Measurements from ENCODE around the gene GRIK4.

- TF ChIP-seq CTCF (IDR thresholded peaks at IDR 0.05) (no peak), FOXP4 (CRISPR knock-in tag; IDR thresholded peaks at IDR 0.05) (no peak), MAX (CRISPR knock-in tag; IDR thresholded peaks at IDR 0.05) (no peak), CBFB (CRISPR knock-in tag; IDR thresholded peaks at IDR 0.05; ENCODE audit: low read depth) (no peak), SMAD3 (CRISPR knock-in tag; IDR thresholded peaks at IDR 0.05; ENCODE audit: borderline replicate concordance) (no peak), PREB (CRISPR knock-in tag; IDR thresholded peaks at IDR 0.05; ENCODE audit: borderline replicate concordance) (no peak), CREM (CRISPR knock-in tag; IDR thresholded peaks at IDR 0.05) (no peak), E2F5 (CRISPR knock-in tag; IDR thresholded peaks at IDR 0.05) (no peak)
Observed at GRCh38 chr11:120501976-120502755, 9.4 kb upstream of the GRIK4 start.

Measured in WTC11 (cell line).